Measurements from ENCODE around the gene SPOCK2.

DNA sequence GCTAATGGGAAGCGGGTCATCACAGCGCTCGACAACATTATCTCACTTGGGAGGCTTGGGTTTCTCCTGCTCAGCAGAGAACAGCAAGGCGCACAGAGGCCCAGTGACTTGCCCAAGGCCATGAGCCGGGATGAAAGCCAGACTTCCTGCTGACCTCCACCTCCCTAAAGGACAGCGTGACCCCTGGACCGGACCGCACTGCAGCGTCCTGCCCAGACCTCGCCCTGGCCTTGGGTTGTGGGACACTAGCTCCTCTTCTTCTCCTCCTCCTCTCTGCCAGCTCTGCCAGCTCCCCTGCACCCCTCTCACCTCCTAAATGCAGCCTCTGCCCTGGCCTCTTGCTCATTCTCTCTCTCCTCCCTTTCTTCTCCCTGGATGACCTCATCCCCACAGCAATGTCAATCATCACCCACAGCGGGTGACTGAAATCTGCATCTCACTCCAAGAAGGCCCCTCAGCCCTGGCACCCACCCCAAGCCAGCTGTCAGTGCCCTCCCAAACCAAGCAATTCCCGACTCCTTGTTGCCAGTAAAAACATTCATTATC is 19.4 kb downstream of the SPOCK2 start:
- TF ChIP-seq ARNT (IDR thresholded peaks at IDR 0.05) (no peak), NFRKB (IDR thresholded peaks at IDR 0.05) (no peak), BHLHE40 (IDR thresholded peaks at IDR 0.05; ENCODE audit: borderline replicate concordance) (no peak), FOXA1 (IDR thresholded peaks at IDR 0.05) (no peak), TARDBP (IDR thresholded peaks at IDR 0.05) (no peak), HDGF (IDR thresholded peaks at IDR 0.05; ENCODE audit: borderline replicate concordance) (no peak)

Measured in HEK293T (cell line).